ENCODE data around the gene FAAP100. TPM values are rescaled to one million over a fixed set of nuclear protein-coding genes. Genes with fewer than 3 reads are reported as not detected.

The FAAP100 gene
- total and polyA plus RNA-seq, 2 donors (not counting 1 experiment from before 2014, with no cell fraction given): 62.0 to 72.7 TPM

DNA sequence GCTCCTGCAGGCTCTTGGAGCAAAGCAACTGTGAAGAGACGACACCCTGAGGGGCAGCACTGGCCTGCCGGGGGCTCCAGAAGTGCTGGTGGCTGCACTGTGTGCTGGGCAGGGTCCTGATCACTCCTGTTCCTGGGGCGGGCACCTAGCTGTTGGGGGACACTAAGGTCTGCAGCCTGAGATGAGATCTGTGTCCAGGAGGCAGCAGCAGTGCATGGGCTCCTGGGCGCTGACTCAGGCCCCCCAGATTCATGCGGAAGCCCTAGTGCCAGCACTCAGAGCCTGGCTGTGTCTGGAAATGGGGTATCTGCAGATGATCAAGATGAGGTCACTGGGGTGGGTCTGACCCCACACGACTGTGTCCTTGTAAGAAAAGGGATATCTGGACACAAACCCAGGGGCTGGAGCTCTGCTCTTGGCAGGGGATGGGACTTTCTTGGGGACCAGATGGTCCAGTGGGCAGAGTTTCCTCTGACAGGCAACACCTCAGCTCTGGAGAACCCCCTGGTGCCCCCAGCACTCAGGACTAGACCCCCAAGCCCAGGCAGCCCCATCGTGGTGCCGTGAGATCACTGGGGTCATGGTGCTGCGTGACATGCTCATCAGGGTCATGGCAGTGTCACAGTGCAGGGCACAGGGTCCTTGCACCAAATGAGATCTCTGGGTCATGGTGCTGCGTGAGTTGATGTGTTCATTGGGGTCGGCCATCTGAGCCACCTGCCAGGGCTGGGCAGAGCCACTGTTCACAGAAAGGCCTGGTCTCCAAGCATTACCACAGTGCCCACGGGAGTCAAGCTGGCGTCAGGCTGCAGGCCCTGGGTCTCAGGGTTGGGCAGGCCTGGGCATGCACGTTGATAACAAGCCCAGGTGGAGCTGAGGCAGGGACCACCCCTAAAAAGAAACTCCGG is 9.5 kb downstream of the FAAP100 start:
- no peak overlapping the region for H3K27ac Mint-ChIP-seq
- ATAC-seq (ENCODE audit: low read depth): no peak
- H3K4me3 Mint-ChIP-seq: no peak overlapping the region

More for the DNA sequence above, 9.5 kb downstream of the FAAP100 start:
- Mint-ChIP-seq H3K9me3 (ENCODE audit: insufficient read depth) (no peaks in the 10 kb centered on the region), H3K27me3 (peaks cover 5% of the 10 kb centered on the region), H3K4me1 (peaks cover 4% of the 10 kb centered on the region)
- ChIA-PET CTCF (interaction anchor here (2.3 kb wide), 1 partner anchor 24 kb away, joined by 6 read pairs; no protein-coding TSS in a partner anchor), POLR2A (no interaction called here)
- Histone ChIP-seq H3K9me3 (ENCODE audit: control extremely low read depth in 1 of 3, control insufficient read depth in 2 of 3, insufficient read depth in 1 of 3, low read length in 2 of 3) (no peaks in the 10 kb centered on the region), H3K9ac (ENCODE audit: low read length) (no peak overlapping the region), H3K79me2 (ENCODE audit: control insufficient read depth, insufficient read depth, low read length) (peaks cover 6% of the 10 kb centered on the region), H2AFZ (ENCODE audit: insufficient read depth, low read depth, low read length, poor library complexity, severe bottlenecking) (no peak overlapping the region), H3K4me3 (ENCODE audit: control extremely low read depth in 1 of 5, extremely low read depth in 1 of 5, insufficient read depth in 1 of 5, low read depth in 2 of 5, low read length in 4 of 5) (no peak overlapping the region), H4K20me1 (ENCODE audit: control insufficient read depth, insufficient read depth, low read length, poor library complexity, severe bottlenecking) (peaks cover 25% of the 10 kb centered on the region), H3K4me2 (replicated peaks; ENCODE audit: low read depth, low read length, poor library complexity, severe bottlenecking) (no peak overlapping the region), H3K4me1 (ENCODE audit: control insufficient read depth in 2 of 2, insufficient read depth in 2 of 2, low read length in 2 of 2) (peaks cover 4 to 5% of the 10 kb centered on the region in 2 donors), H3K36me3 (replicated peaks in 1 of 2; ENCODE audit: control extremely low read depth in 1 of 2, control insufficient read depth in 1 of 2, extremely low read depth in 1 of 2, insufficient read depth in 2 of 2, low read length in 1 of 2) (peaks cover 0 to 81% of the 10 kb centered on the region in 2 experiments), H3K27me3 (replicated peaks in 1 of 4; ENCODE audit: control extremely low read depth in 1 of 4, control insufficient read depth in 3 of 4, insufficient read depth in 4 of 4, low read length in 3 of 4) (peaks cover 0 to 6% (median 2%) of the 10 kb centered on the region in 4 experiments), H3K27ac (ENCODE audit: low read length in 2 of 2) (no peak overlapping the region)
- 96% methylated on average over 15 of the region's 15 CpGs for WGBS (ENCODE audit: insufficient coverage)
- intact Hi-C loops (cut with micrococcal nuclease): no loop called here
- TF ChIP-seq CTCF (IDR thresholded peaks at IDR 0.05) (no peak), EZH2 (IDR thresholded peaks at IDR 0.05; ENCODE audit: borderline replicate concordance, insufficient read depth, low read depth, low read length, poor library complexity, severe bottlenecking) (no peak)
- no peak for DNase-seq

Data from B cell (primary cell).